ENCODE measurements around the gene SCRT2.

Gene SCRT2

GRCh38 chr20:623021-623420, 52.6 kb downstream of the SCRT2 start:
- no peak for DNase-seq

DNA sequence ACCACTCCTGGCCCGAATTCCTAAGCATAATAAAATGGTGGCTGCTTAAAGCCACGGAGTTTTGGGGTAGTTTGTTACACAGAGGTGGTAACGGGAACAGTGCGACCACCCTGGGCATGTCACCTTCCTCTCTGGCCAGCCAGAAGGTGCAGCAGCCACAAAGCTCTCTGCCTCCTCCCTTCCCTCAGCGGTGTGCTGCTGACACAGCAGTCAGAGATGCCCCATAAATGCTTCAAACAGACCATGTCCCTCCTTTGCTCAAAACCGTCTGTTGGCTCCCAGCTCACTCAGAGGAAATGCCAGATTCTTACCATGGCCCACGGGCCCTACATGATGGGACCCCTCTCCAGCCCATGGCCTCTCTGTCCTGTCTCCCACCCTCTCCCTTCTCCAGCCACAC, 53.4 kb downstream of the SCRT2 start:
- DNase-seq, result no peak

DNA sequence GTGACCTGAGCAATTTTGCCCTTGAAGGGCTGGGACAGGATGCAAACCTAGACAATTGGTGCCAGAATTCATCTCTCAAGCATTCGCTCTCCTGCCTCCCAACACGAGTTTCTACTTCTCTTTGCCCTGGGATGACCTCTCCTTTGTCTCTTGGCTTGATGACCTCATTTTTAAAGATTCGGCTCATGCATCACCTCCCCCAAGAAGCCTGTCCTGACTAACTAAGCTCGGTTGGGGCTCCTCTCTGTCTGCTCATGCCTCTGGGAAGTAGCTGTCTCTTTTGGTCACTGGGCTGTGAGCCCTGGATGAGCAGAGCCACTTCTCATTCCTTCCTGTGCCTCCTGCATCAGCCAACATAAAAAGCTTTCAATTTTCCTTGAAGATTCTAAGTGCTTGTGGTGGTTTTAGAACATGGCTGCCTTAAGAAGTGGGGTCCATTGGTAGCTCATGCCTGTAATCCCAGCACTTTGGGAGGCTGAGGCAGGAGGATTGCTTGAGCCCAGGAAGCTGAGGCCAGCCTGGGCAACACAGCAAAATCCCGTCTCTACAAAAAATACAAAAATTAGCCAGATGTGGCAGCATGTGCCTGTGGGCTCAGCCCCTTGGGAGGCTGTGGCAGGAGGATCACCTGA, 54.4 kb downstream of the SCRT2 start:
- DNase-seq, result no peak

- no peak for DNase-seq
Measured at GRCh38 chr20:620246-620645, 55.4 kb downstream of the SCRT2 start.

GRCh38 chr20:618980-619379, 56.6 kb downstream of the SCRT2 start:
- no peak for DNase-seq

DNA sequence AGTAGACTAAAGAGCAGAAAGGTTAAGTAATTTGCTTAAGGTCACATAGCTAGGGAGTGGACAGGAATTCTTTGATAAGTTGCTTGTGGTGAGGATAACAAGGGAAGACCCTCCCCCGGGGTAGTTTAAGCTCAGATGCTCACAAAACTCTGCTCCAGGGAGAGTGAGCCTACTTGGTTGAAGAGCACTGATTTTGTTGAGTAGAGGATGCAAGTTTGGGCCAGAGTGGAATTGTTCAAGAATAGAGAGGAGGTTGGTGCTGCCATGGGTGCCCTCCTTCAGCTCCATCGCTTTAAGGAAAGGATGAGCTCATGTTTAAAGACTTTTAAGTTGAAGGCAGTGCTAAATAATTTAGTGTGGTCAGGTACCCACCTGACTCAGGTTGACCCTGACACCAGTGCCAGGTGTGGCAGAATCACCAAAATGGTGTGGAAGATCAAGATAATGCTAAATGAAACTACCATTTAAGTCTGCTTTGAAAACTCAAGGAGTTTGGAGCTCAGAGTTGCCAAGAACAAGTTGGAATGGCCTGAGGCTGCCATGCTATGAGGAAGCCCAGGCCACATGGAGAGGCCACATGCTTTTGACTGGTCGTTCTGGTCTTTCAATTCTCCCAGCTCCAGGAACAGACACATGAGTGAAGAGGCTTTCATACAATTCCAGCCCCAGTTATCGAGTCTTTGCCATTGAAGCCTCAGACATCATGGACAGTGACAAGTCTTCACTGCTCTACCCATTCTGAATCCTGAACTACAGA, 57.5 kb downstream of the SCRT2 start:
- no peak for DNase-seq

DNA sequence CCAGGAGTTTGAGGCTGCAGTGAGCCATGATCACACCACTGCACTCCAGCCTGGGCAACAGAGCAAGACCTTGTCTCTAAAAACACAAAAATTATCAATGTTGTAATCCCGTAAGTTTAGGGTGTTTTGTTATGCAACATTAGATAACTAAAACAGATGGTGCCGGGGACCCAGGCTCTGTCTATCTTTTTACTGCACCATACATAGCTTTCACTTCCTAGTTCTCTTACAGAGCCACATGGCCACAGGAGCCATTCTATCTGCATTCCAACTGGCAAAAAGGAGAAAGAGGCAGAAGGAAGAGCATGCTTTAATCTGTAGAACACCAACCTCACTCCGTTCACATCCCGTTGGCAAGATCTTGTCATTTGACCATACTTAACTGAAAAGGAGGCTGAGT, 60.1 kb downstream of the SCRT2 start:
- DNase-seq, result no peak

DNA sequence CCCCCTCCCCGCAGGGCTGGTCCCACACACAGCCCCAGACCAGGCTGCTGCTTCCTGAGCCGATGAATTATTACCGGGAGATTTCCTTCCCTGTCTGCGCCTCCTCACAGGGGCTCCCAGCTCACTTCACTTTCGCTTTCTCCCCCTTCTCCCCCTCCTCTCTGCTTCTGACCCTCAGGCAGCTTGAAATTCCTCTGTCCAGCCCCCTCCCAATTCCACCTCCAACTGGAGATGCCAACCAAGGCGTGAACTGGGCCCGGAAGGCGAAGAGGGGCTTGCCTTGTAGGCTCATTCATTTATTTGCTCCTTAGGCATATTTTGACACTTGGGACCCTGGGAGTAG, 63.8 kb downstream of the SCRT2 start:
- DNase-seq, result no peak
